Measurements from ENCODE around the gene CSRP2. TPM values are rescaled to one million over a fixed set of nuclear protein-coding genes. Genes with fewer than 3 reads are reported as not detected.

Gene CSRP2
- total and polyA plus RNA-seq, 2 of the 13 experiments (the other 11 are each of a cell fraction or from before 2014, with no cell fraction given): 7.2 to 8.0 TPM

GRCh38 chr12:76883151-76883550, 4.3 kb upstream of the CSRP2 start:
- no peak for FAIRE-seq
- Histone ChIP-seq H3K79me2 (ENCODE audit: insufficient read depth, low read length) (no peaks in the 10 kb centered on the region), H4K20me1 (ENCODE audit: insufficient read depth, low read length) (no peaks in the 10 kb centered on the region), H3K9ac (ENCODE audit: insufficient read depth, low read depth, low read length) (no peak overlapping the region), H3K9me3 (ENCODE audit: low read length) (no peaks in the 10 kb centered on the region), H2AFZ (ENCODE audit: low read length) (no peak overlapping the region), H3K4me3 (replicated peaks in 1 of 3; ENCODE audit: insufficient read depth in 1 of 3, low read depth in 2 of 3, low read length in 3 of 3) (no peak overlapping the region), H3K27ac (ENCODE audit: extremely low read length, insufficient read depth, low read length) (no peak overlapping the region), H3K27me3 (ENCODE audit: control insufficient read depth in 1 of 2, insufficient read depth in 2 of 2, low read length in 2 of 2) (peaks cover 0 to 5% of the 10 kb centered on the region in 2 experiments; a peak in 1 of 5 replicates), H3K4me1 (ENCODE audit: insufficient read depth, low read length) (peaks cover 16% of the 10 kb centered on the region), H3K36me3 (replicated peaks in 1 of 2; ENCODE audit: control insufficient read depth in 1 of 2, insufficient read depth in 2 of 2, low read length in 2 of 2) (no peaks in the 10 kb centered on the region), H3K4me2 (ENCODE audit: low read depth, low read length) (no peak overlapping the region)
- BruUV-seq (replicated peaks): no TSS peak
- in situ Hi-C loops (cut with HindIII; ENCODE audit: extremely low pct_ligation_motif_present, low pct_unique_long_range_greater_than_20kb) (no loop called here), intact Hi-C loops (cut with micrococcal nuclease; ENCODE audit: unreplicated experiment) (loop anchor here (5.0 kb wide), 1 partner anchor 129 kb away; no protein-coding TSS in a partner anchor)
- ATAC-seq: no peak
- POLR2A ChIA-PET: no interaction called here
- 20% methylated on average over 6 of the region's 6 CpGs for WGBS (ENCODE audit: low lambda C conversion rate)
- no peak for TF ChIP-seq HNRNPH1 (optimal IDR thresholded peaks at IDR 0.05; ENCODE audit: low read depth, low read length)
- TF ChIP-seq MLXIP (CRISPR knock-in tag; IDR thresholded peaks at IDR 0.05; ENCODE audit: borderline replicate concordance): no peak
- no peak for TF ChIP-seq NAIF1 (CRISPR knock-in tag; IDR thresholded peaks at IDR 0.05; ENCODE audit: borderline replicate concordance)
- no peak for TF ChIP-seq ZNF781 (CRISPR knock-in tag; IDR thresholded peaks at IDR 0.05; ENCODE audit: borderline replicate concordance, not compliant biosample characterization)
- CTCF ChIA-PET (ENCODE audit: low intra/inter-chr PET ratio, low total read pairs): no interaction called here
- DNase-seq (ENCODE audit: low spot score): no peak

- Histone ChIP-seq H4K20me1 (ENCODE audit: insufficient read depth, low read length) (no peaks in the 10 kb centered on the region), H3K79me2 (ENCODE audit: insufficient read depth, low read length) (no peaks in the 10 kb centered on the region), H3K9me3 (ENCODE audit: low read length) (no peaks in the 10 kb centered on the region), H3K4me1 (ENCODE audit: insufficient read depth, low read length) (peaks cover 20% of the 10 kb centered on the region), H2AFZ (ENCODE audit: low read length) (no peak overlapping the region), H3K36me3 (replicated peaks in 1 of 2; ENCODE audit: control insufficient read depth in 1 of 2, insufficient read depth in 2 of 2, low read length in 2 of 2) (no peaks in the 10 kb centered on the region), H3K9ac (ENCODE audit: insufficient read depth, low read depth, low read length) (no peak overlapping the region), H3K27ac (ENCODE audit: extremely low read length, insufficient read depth, low read length) (no peak overlapping the region), H3K4me3 (replicated peaks in 1 of 3; ENCODE audit: insufficient read depth in 1 of 3, low read depth in 2 of 3, low read length in 3 of 3) (no peak overlapping the region), H3K4me2 (ENCODE audit: low read depth, low read length) (no peak overlapping the region), H3K27me3 (ENCODE audit: control insufficient read depth in 1 of 2, insufficient read depth in 2 of 2, low read length in 2 of 2) (peaks cover 0 to 5% of the 10 kb centered on the region in 2 experiments; a peak in 1 of 5 replicates)
- FAIRE-seq: no peak
- BruUV-seq (replicated peaks): no TSS peak
- 0% methylated on average over 1 of the region's 1 CpG for WGBS (ENCODE audit: low lambda C conversion rate)
- no peak for DNase-seq (ENCODE audit: low spot score)
- intact Hi-C loops (cut with micrococcal nuclease; ENCODE audit: unreplicated experiment) (loop anchor here (5.0 kb wide), 1 partner anchor 130 kb away; no protein-coding TSS in a partner anchor), in situ Hi-C loops (cut with HindIII; ENCODE audit: extremely low pct_ligation_motif_present, low pct_unique_long_range_greater_than_20kb) (no loop called here)
- ChIA-PET POLR2A (no interaction called here), CTCF (ENCODE audit: low intra/inter-chr PET ratio, low total read pairs) (no interaction called here)
- ATAC-seq: no peak
- TF ChIP-seq SMARCC2 (IDR thresholded peaks at IDR 0.05): no peak
- TF ChIP-seq GLI4 (CRISPR knock-in tag; IDR thresholded peaks at IDR 0.05; ENCODE audit: borderline replicate concordance): no peak
- no peak for TF ChIP-seq BORCS8-MEF2B (CRISPR knock-in tag; IDR thresholded peaks at IDR 0.05)
- no peak for TF ChIP-seq ZMYM2 (CRISPR knock-in tag; IDR thresholded peaks at IDR 0.05)
- no peak for TF ChIP-seq KLF16 (CRISPR knock-in tag; IDR thresholded peaks at IDR 0.05)
- TF ChIP-seq MIER3 (CRISPR knock-in tag; IDR thresholded peaks at IDR 0.05; ENCODE audit: borderline replicate concordance): no peak
- TF ChIP-seq ZBTB1 (CRISPR knock-in tag; IDR thresholded peaks at IDR 0.05; ENCODE audit: borderline replicate concordance): no peak
- TF ChIP-seq ZNF614 (CRISPR knock-in tag; IDR thresholded peaks at IDR 0.05; ENCODE audit: borderline replicate concordance): no peak
- TF ChIP-seq TERF1 (CRISPR knock-in tag; IDR thresholded peaks at IDR 0.05): no peak
- TF ChIP-seq ZNF326 (CRISPR knock-in tag; IDR thresholded peaks at IDR 0.05; ENCODE audit: borderline replicate concordance): no peak
- TF ChIP-seq KMT2A (CRISPR knock-in tag; IDR thresholded peaks at IDR 0.05): no peak
- no peak for TF ChIP-seq AHR (CRISPR knock-in tag; IDR thresholded peaks at IDR 0.05)
Observed at GRCh38 chr12:76882367-76882766, 3.5 kb upstream of the CSRP2 start.

Data from HepG2 (cell line).